NT2/D1 (cell line): ENCODE results near the gene RPL19.
"Not testable (repeated sequence)": the region's sequence is repeated elsewhere in the genome, so short reads cannot be mapped to it uniquely, and the experiment has no call there.

Experiments
- DNase-seq: peaks from one replicate; pipeline ENCODE4 v3.0.0-alpha.2; 2011; ENCODE audit warnings: low read depth, low spot score
- H3K27me3 ChIP-seq: 2 replicates; pipeline ENCODE4 v1.6.0; 2011; ENCODE audit warnings: mild to moderate bottlenecking; ENCODE audit not compliant: insufficient read length, insufficient read depth
- H3K36me3 ChIP-seq: 2 replicates; pipeline ENCODE4 v1.6.1; 2011; ENCODE audit warnings: mild to moderate bottlenecking, low read length, mixed read lengths; ENCODE audit not compliant: insufficient read depth, insufficient read length
- H3K4me1 ChIP-seq: 2 replicates; pipeline ENCODE4 v1.5.1; 2011; ENCODE audit not compliant: insufficient read depth, insufficient read length
- H3K4me3 ChIP-seq: 2 replicates; pipeline ENCODE4 v1.5.1; 2011; ENCODE audit warnings: low read depth; ENCODE audit not compliant: insufficient read length
- H3K9ac ChIP-seq: 2 replicates; pipeline ENCODE4 v1.6.0; 2011; ENCODE audit warnings: low read depth; ENCODE audit not compliant: insufficient read length
- H3K9me3 ChIP-seq: 2 replicates; pipeline ENCODE4 v1.5.1; 2011; ENCODE audit warnings: mild to moderate bottlenecking, low read length; ENCODE audit not compliant: insufficient read depth
- SUZ12 ChIP-seq: IDR thresholded peaks from 2 replicates; pipeline ENCODE4 v1.6.1; 2011; ENCODE audit not compliant: insufficient read length, insufficient read depth; ENCODE audit errors: extremely low read depth
- YY1 ChIP-seq: IDR thresholded peaks from 2 replicates; pipeline ENCODE4 v1.6.1; 2011; ENCODE audit not compliant: insufficient read length, insufficient read depth
- ZNF274 ChIP-seq: IDR thresholded peaks from 2 replicates; pipeline ENCODE4 v1.6.1; 2011; ENCODE audit warnings: mild to moderate bottlenecking, low read depth, low read length

Gene RPL19

GRCh38 chr17:39239640-39240314 is 39.7 kb downstream of the RPL19 start:
- TF ChIP-seq YY1 (no peak), ZNF274 (no peak), SUZ12 (no peak)
- Histone ChIP-seq H3K4me3 (no peak overlapping the region), H3K9ac (no peak overlapping the region), H3K4me1 (peaks cover 25% of the 10 kb centered on the region), H3K36me3 (no peaks in the 10 kb centered on the region), H3K9me3 (no peaks in the 10 kb centered on the region), H3K27me3 (peaks cover 25% of the 10 kb centered on the region)
- no peak for DNase-seq

- peaks cover 27% of the 10 kb centered on the region for H3K4me1 ChIP-seq
- TF ChIP-seq SUZ12: no peak
- no peak for TF ChIP-seq YY1
- TF ChIP-seq ZNF274: no peak
Observed at GRCh38 chr17:39240631-39241030, 40.5 kb downstream of the RPL19 start.

GRCh38 chr17:39243155-39243554 is 43.1 kb downstream of the RPL19 start:
- no peak for DNase-seq
- Histone ChIP-seq H3K4me1 (peaks cover 12% of the 10 kb centered on the region), H3K36me3 (no peaks in the 10 kb centered on the region), H3K4me3 (no peak overlapping the region), H3K27me3 (peaks cover 17% of the 10 kb centered on the region), H3K9ac (no peak overlapping the region), H3K9me3 (no peaks in the 10 kb centered on the region)
- no peak for TF ChIP-seq YY1
- no peak for TF ChIP-seq SUZ12
- TF ChIP-seq ZNF274: no peak

More at GRCh38 chr17:39240631-39241030, 40.5 kb downstream of the RPL19 start:
- no peak for DNase-seq
- no peaks in the 10 kb centered on the region for H3K9me3 ChIP-seq
- peaks cover 25% of the 10 kb centered on the region for H3K27me3 ChIP-seq
- H3K36me3 ChIP-seq: no peaks in the 10 kb centered on the region
- no peak overlapping the region for H3K4me3 ChIP-seq
- no peak overlapping the region for H3K9ac ChIP-seq

GRCh38 chr17:39244016-39244599 is 44.0 kb downstream of the RPL19 start:
- Histone ChIP-seq H3K9me3 (no peaks in the 10 kb centered on the region), H3K4me1 (peaks cover 12% of the 10 kb centered on the region), H3K36me3 (no peaks in the 10 kb centered on the region), H3K9ac (no peak overlapping the region), H3K4me3 (no peak overlapping the region), H3K27me3 (peaks cover 9% of the 10 kb centered on the region)
- TF ChIP-seq ZNF274: no peak
- no peak for DNase-seq

- TF ChIP-seq SUZ12 (no peak), ZNF274 (no peak), YY1 (no peak)
- DNase-seq: peak; percentile 81
- H3K4me1 ChIP-seq: peaks cover 10% of the 10 kb centered on the region
- peaks cover 2% of the 10 kb centered on the region for H3K27me3 ChIP-seq
- no peaks in the 10 kb centered on the region for H3K9me3 ChIP-seq
- no peak overlapping the region for H3K4me3 ChIP-seq
- no peak overlapping the region for H3K9ac ChIP-seq
- H3K36me3 ChIP-seq: no peaks in the 10 kb centered on the region
Observed at GRCh38 chr17:39244600-39245570, 44.8 kb downstream of the RPL19 start.

- H3K36me3 ChIP-seq: no peaks in the 10 kb centered on the region
- H3K27me3 ChIP-seq: no peaks in the 10 kb centered on the region
- H3K4me3 ChIP-seq: no peak overlapping the region
- DNase-seq: no peak
- H3K9ac ChIP-seq: peak overlapping the region; percentile 5
- no peaks in the 10 kb centered on the region for H3K9me3 ChIP-seq
- H3K4me1 ChIP-seq: peaks cover 9% of the 10 kb centered on the region
- no peak for TF ChIP-seq SUZ12
- TF ChIP-seq ZNF274: no peak
- no peak for TF ChIP-seq YY1
Observed at GRCh38 chr17:39246274-39246673, 46.2 kb downstream of the RPL19 start.

- H3K4me3 ChIP-seq, H3K36me3 ChIP-seq, H3K9ac ChIP-seq, H3K9me3 ChIP-seq, H3K27me3 ChIP-seq, H3K4me1 ChIP-seq, DNase-seq: not testable (repeated sequence)
Observed at GRCh38 chr17:39250076-39250475, 50.0 kb downstream of the RPL19 start.
